Heart left ventricle (tissue), 13 donors: ENCODE data around the gene ANKS3.

Source experiments
- POLR2A ChIP-seq, 2 donors: fragments of 450-650 bp; IDR thresholded peaks; one replicate each; pipeline ENCODE4 v1.6.1; 2017; ENCODE audit warnings: antibody characterized with exemption in 2 of 2, mild to moderate bottlenecking in 2 of 2, moderate library complexity in 2 of 2
- TF ChIP-seq, protein P1 (sequence below), 12 donors: fragments of 200-600 bp; sonication (generic) in 4 of 12; IDR thresholded peaks; one replicate each; pipeline versions ENCODE4 v1.5.0 to v1.8.0; 2018 to 2022; ENCODE audit warnings: antibody characterized with exemption in 12 of 12, mild to moderate bottlenecking in 5 of 12
- donor health status: ischemic (EF 13 %, LVEDD 7.1; RV severe dilation, severe dysfunction).
- donor health status: DM: no; HTN: yes; CAD: no.
- donor health status: DM: no; HTN: no; CAD: no.
- donor health status: ischemic (EF 25% LVEDD 6.9; RV normal size, moderate dysfunction).
- donor health status: ischemic (EF 25% LVEDD 5.7; RV mildly dilated, moderate dysfunction).
- donor health status: ischemic (EF 35%, LVEDD 5.7; RV mildly dilated, moderate dysfunction).
- donor health status: nonischemic (EF 11% LVEDD 7.7; RV severe dilation, severe dysfunction).
- donor health status: DM: yes; HTN: yes; CAD: no.
- donor health status: PGD.
- donor health status: ischemic (EF 29% LVEDD 5.4; RV normal size, mild dysfunction).
- donor health status: nonischemic (EF 23%, LVEDD 6.1; RV moderate dilation, normal function).

DNA sequence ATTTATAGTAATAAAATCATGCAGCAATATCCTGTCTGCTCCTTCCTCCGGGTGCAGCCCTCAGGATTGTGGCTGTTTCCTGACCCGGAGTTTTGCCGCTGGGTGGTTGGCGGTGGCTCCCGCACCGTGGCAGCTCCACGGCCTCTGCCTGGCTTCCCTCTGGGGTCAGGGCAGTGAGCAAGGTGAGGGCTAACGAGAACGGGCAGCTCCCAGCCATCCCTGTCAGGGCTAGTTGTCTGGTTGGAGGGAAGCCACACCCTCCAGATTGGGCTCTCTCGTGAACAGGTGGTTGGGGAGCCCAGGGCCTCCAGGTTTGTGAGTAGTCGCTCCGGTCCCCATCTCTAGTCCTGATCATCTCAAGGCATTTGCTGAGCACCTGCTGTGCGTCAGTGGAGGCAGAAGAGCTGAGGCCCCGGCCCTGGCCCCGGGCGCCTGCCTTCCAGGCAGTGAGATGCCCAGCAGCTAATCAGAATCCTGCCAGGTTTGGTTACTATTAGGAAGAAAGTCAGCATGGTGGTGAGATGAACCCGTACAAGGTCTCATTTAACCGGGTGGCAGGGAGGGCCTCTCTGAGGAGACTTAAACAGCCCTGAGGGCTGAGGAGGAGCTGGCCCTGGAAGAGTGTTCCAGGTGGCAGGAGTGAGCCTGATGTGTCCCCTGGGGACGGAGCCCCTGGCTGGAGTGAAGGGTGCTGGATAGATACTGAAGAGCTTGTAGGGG lies 43.0 kb downstream of the ANKS3 start:
- TF ChIP-seq, protein P1, sequence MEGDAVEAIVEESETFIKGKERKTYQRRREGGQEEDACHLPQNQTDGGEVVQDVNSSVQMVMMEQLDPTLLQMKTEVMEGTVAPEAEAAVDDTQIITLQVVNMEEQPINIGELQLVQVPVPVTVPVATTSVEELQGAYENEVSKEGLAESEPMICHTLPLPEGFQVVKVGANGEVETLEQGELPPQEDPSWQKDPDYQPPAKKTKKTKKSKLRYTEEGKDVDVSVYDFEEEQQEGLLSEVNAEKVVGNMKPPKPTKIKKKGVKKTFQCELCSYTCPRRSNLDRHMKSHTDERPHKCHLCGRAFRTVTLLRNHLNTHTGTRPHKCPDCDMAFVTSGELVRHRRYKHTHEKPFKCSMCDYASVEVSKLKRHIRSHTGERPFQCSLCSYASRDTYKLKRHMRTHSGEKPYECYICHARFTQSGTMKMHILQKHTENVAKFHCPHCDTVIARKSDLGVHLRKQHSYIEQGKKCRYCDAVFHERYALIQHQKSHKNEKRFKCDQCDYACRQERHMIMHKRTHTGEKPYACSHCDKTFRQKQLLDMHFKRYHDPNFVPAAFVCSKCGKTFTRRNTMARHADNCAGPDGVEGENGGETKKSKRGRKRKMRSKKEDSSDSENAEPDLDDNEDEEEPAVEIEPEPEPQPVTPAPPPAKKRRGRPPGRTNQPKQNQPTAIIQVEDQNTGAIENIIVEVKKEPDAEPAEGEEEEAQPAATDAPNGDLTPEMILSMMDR (IDR thresholded peaks at IDR 0.05): no peak
- no peak for TF ChIP-seq POLR2A (IDR thresholded peaks at IDR 0.05)
